DND-41 (cell line): ENCODE measurements around the gene CCDC73.

Source experiments
- CTCF ChIP-seq: IDR thresholded peaks from 2 replicates; pipeline ENCODE4 v1.5.1; 2012; ENCODE audit warnings: borderline replicate concordance, low read length, moderate library complexity, mild to moderate bottlenecking; ENCODE audit not compliant: poor library complexity, severe bottlenecking; ENCODE audit errors: extremely low read depth
- EZH2 ChIP-seq: IDR thresholded peaks from 3 replicates; pipeline ENCODE4 v1.6.1; 2012; ENCODE audit warnings: borderline replicate concordance, low read depth, mild to moderate bottlenecking, moderate library complexity, low read length, inconsistent platforms; ENCODE audit not compliant: severe bottlenecking

GRCh38 chr11:32706985-32707741 is 87.3 kb downstream of the CCDC73 start:
- no peak for TF ChIP-seq CTCF
- TF ChIP-seq EZH2: no peak
